HepG2 (cell line): ENCODE results near the gene ALOX5. TPM values are rescaled to one million over a fixed set of nuclear protein-coding genes. Genes with fewer than 3 reads are reported as not detected.

Experiments used
- polyA plus RNA-seq, 8 experiments: library from polyadenylated mRNA; depleted of rRNA in 3 of 8; stranded (reverse) in 7 of 8; unstranded in 1 of 8; fragments of >200 nt; fragmentation: Illumina TruSeq in 4 of 8; extraction: Trizol in 4 of 8; gene quantifications; 2 replicates each; pipeline versions ENCODE4 v1.2.1 to v1.2.3, GENCODE V29; 2011 to 2016; ENCODE audit warnings: low read depth in 4 of 8, missing spikeins in 1 of 8, mixed read lengths in 1 of 8; ENCODE audit not compliant: insufficient read depth in 1 of 8
- total RNA-seq, 5 experiments: library from RNA; depleted of rRNA; stranded (reverse); fragments of >200 nt; fragmentation: Illumina TruSeq; extraction: Trizol; gene quantifications; 2 replicates each; pipeline ENCODE4 v1.2.3, GENCODE V29; 2016; ENCODE audit warnings: low read depth in 1 of 5

ALOX5 gene
- total and polyA plus RNA-seq, 2 of the 13 experiments (the other 11 are each of a cell fraction or from before 2014, with no cell fraction given) = 0.04 TPM; not detected in 1

Other genes starting within 250 kb of the ALOX5 start
- not detected in 2 replicates for gene OR13A1, start 58.6 kb upstream of the ALOX5 start, total RNA-seq (2016; rRNA removed; fragmentation: Illumina TruSeq; extraction: Trizol)
- gene OR13A1, start 58.6 kb upstream of the ALOX5 start, polyA plus RNA-seq (2011; rRNA removed) = not detected in 2 replicates